Vagina (tissue), 2 donors: ENCODE measurements around the gene THEM4.

ENCODE experiments used
- CTCF ChIP-seq, 3 experiments: fragments of 450-650 bp in 2 of 3; fragments of 200-600 bp in 1 of 3; sonication (generic) in 1 of 3; IDR thresholded peaks; one replicate each; pipeline ENCODE4 v1.5.1; 2017 to 2019; ENCODE audit warnings: antibody characterized with exemption in 3 of 3, mild to moderate bottlenecking in 2 of 3, moderate library complexity in 2 of 3
- POLR2A ChIP-seq, 2 donors: fragments of 450-650 bp; IDR thresholded peaks; one replicate each; pipeline ENCODE4 v1.6.1; 2017; ENCODE audit warnings: antibody characterized with exemption in 2 of 2, mild to moderate bottlenecking in 2 of 2, moderate library complexity in 2 of 2

- TF ChIP-seq POLR2A (IDR thresholded peaks at IDR 0.05), result no peak
- TF ChIP-seq CTCF (IDR thresholded peaks at IDR 0.05), result no peak
Measured at GRCh38 chr1:151958959-151959358, 49.6 kb upstream of the THEM4 start.
